GM12872 (cell line): ENCODE results near the gene MICAL3.

ENCODE experiments used
- CTCF ChIP-seq: IDR thresholded peaks from 3 replicates; pipeline ENCODE4 v1.5.1; 2011; ENCODE audit warnings: low read depth, mild to moderate bottlenecking, low read length, moderate library complexity; ENCODE audit not compliant: insufficient read depth

The MICAL3 gene

GRCh38 chr22:17906978-17907747 is 117.2 kb downstream of the MICAL3 start:
- TF ChIP-seq CTCF: no peak

DNA sequence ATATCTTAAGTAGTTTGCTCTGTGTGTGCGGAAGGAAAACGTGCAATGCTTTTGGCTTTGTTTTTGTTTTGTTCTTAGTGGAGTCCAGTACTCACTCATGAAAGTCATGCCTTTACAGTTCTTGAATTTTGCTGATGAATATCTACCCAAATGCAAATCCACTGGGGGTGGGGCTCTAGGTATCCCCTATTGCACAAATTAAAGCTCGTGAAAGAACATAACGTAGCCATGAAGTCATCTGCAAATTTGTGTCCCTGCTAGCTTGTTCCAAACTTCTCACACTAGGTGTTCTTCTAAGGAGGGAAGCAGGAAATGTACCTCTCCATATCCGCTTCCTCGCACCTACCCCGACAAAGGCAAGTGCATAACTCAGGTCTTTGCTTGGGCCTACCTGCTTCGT is 118.9 kb downstream of the MICAL3 start:
- no peak for TF ChIP-seq CTCF

- TF ChIP-seq CTCF: no peak
Measured at GRCh38 chr22:17903564-17904295, 120.6 kb downstream of the MICAL3 start.

DNA sequence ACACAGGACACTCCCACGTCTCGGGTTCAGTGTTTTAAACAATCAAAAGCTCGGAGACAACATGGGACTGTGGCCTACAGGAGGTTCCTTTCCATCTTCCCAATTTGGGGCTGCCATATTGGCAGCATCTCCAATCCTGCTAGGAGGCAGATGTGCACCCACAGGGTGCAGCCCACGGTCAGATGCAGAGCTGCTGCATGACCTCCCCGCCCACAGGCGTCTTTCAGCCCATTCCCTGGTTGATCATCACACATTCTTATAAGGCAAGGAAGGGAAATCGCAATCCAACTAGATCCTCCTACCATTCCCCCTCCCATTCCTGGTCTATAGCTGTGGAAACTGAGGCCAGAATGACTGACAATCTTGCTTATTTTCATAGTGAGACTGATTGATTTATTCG is 121.4 kb downstream of the MICAL3 start:
- TF ChIP-seq CTCF: no peak

DNA sequence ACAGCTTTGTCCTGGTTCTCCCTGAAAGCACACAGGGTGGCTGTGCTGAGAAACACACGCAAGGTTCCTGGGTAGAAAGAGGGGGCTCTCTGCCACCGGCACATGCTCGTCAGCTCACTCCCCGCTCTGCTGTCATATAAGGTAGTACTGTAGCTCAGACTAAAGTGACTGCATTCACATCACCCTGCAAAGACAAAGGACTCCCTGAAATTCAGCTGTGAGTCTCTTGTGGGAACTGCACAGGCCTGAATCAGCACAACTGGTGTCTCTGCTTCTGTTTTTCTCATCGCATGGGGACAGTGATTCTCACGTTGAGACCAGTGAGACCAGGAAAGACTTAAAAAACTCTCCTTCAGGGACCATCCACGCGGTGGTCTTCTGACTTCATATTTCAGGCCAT is 126.0 kb downstream of the MICAL3 start:
- TF ChIP-seq CTCF: no peak

GRCh38 chr22:17897858-17898257 is 126.5 kb downstream of the MICAL3 start:
- no peak for TF ChIP-seq CTCF

- TF ChIP-seq CTCF: no peak
Measured at GRCh38 chr22:17897426-17897825, 126.9 kb downstream of the MICAL3 start.
